ENCODE data around the gene NOP16.

- TF ChIP-seq EZH2 (IDR thresholded peaks at IDR 0.05; ENCODE audit: insufficient read depth, poor library complexity, severe bottlenecking): no peak
- no peak for TF ChIP-seq EZH2phosphoT487 (IDR thresholded peaks at IDR 0.05; ENCODE audit: insufficient read depth, low read depth)
Observed at GRCh38 chr5:176426876-176427275, 38.5 kb upstream of the NOP16 start.

All from GM23248 (cell line).